ENCODE results near the gene LENG1. TPM values are rescaled to one million over a fixed set of nuclear protein-coding genes. Genes with fewer than 3 reads are reported as not detected.

Gene LENG1
- total and polyA plus RNA-seq, 12 donors: 5.4 to 16.9 (median 7.2) TPM

- 91 to 94% methylated on average over 10 of the region's 10 CpGs for WGBS, 2 donors
- DNase-seq: no peak
- Histone ChIP-seq H3K27ac (no peak overlapping the region), H3K4me1 (peaks cover 0 to 26% (median 15%) of the 10 kb centered on the region in 9 donors), H3K27me3 (no peaks in the 10 kb centered on the region), H3K36me3 (peaks cover 0 to 59% (median 27%) of the 10 kb centered on the region in 9 donors), H3K9me3 (no peaks in the 10 kb centered on the region), H3K4me3 (no peak overlapping the region)
- no peak for TF ChIP-seq CTCF (IDR thresholded peaks at IDR 0.05)
- ATAC-seq: no peak
- intact Hi-C loops (cut with DNase I): loop anchor here in 3 of 10 donors (10.0 kb wide), 3 partner anchors 131 to 949 kb away; no protein-coding TSS in a partner anchor
Observed at GRCh38 chr19:54105796-54106195, 53.7 kb downstream of the LENG1 start.

Other genes with a start within 250 kb of the LENG1 start
- gene CACNG8, start 196.8 kb downstream of the LENG1 start, total RNA-seq: under 1 TPM in 9 of 10 donors, not detected in 1; 0.07 to 0.31 (median 0.14) TPM
- gene CACNG8, start 196.8 kb downstream of the LENG1 start, polyA plus RNA-seq: under 1 TPM; 0.03 to 0.22 TPM
- not detected for gene CACNG6, start 168.1 kb downstream of the LENG1 start, total RNA-seq
- not detected for gene CACNG6, start 168.1 kb downstream of the LENG1 start, polyA plus RNA-seq
- gene VSTM1, start 95.8 kb downstream of the LENG1 start, total RNA-seq: under 1 TPM in 2 of 10 donors, not detected in 8; 0.33 to 0.60 TPM
- not detected for gene VSTM1, start 95.8 kb downstream of the LENG1 start, polyA plus RNA-seq
- gene TARM1, start 78.4 kb downstream of the LENG1 start, total RNA-seq: not detected
- not detected for gene TARM1, start 78.4 kb downstream of the LENG1 start, polyA plus RNA-seq
- 1 to 10 TPM in 3 of 10 donors, under 1 TPM in 6, not detected in 1; 0.23 to 5.3 (median 0.40) TPM for gene OSCAR, start 58.9 kb downstream of the LENG1 start, total RNA-seq
- 1 to 10 TPM in 1 of 2 donors, under 1 TPM in 1; 0.22 to 1.0 TPM for gene OSCAR, start 58.9 kb downstream of the LENG1 start, polyA plus RNA-seq
- 100 to 1,000 TPM; 239 to 518 (median 360) TPM for gene NDUFA3, start 56.9 kb downstream of the LENG1 start, total RNA-seq
- gene NDUFA3, start 56.9 kb downstream of the LENG1 start, polyA plus RNA-seq: 1,000 to 10,000 TPM in 1 of 2 donors, 100 to 1,000 TPM in 1; 335 to 3,395 TPM
- 10 to 100 TPM; 11.0 to 16.8 (median 12.9) TPM for gene TFPT, start 44.1 kb downstream of the LENG1 start, total RNA-seq
- 10 to 100 TPM; 26.0 to 33.8 TPM for gene TFPT, start 44.1 kb downstream of the LENG1 start, polyA plus RNA-seq
- gene PRPF31, start 44.0 kb downstream of the LENG1 start, total RNA-seq: 10 to 100 TPM; 35.9 to 46.4 (median 43.0) TPM
- 10 to 100 TPM; 52.1 to 52.8 TPM for gene PRPF31, start 44.0 kb downstream of the LENG1 start, polyA plus RNA-seq
- 10 to 100 TPM; 16.0 to 25.9 (median 20.9) TPM for gene CNOT3, start 22.0 kb downstream of the LENG1 start, total RNA-seq
- 10 to 100 TPM; 14.5 to 27.8 TPM for gene CNOT3, start 22.0 kb downstream of the LENG1 start, polyA plus RNA-seq
- 1 to 10 TPM in 9 of 10 donors, under 1 TPM in 1; 0.59 to 5.5 (median 2.1) TPM for gene TMC4, start 13.4 kb upstream of the LENG1 start, total RNA-seq
- 10 to 100 TPM in 1 of 2 donors, 1 to 10 TPM in 1; 1.6 to 11.6 TPM for gene TMC4, start 13.4 kb upstream of the LENG1 start, polyA plus RNA-seq
- 10 to 100 TPM; 12.3 to 29.4 (median 15.5) TPM for gene MBOAT7, start 29.9 kb upstream of the LENG1 start, total RNA-seq
- 10 to 100 TPM in 1 of 2 donors, 1 to 10 TPM in 1; 7.7 to 17.0 TPM for gene MBOAT7, start 29.9 kb upstream of the LENG1 start, polyA plus RNA-seq
- 10 to 100 TPM; 12.1 to 24.0 (median 19.3) TPM for gene TSEN34, start 31.6 kb upstream of the LENG1 start, total RNA-seq
- gene TSEN34, start 31.6 kb upstream of the LENG1 start, polyA plus RNA-seq: 10 to 100 TPM in 1 of 2 donors, 1 to 10 TPM in 1; 5.6 to 38.0 TPM
- 100 to 1,000 TPM; 550 to 734 (median 603) TPM for gene RPS9, start 41.1 kb upstream of the LENG1 start, total RNA-seq
- gene RPS9, start 41.1 kb upstream of the LENG1 start, polyA plus RNA-seq: 1,000 to 10,000 TPM; 1,335 to 2,571 TPM
- 10 to 100 TPM in 1 of 10 donors, 1 to 10 TPM in 6, under 1 TPM in 3; 0.71 to 18.3 (median 2.0) TPM for gene LILRB3, start 63.3 kb upstream of the LENG1 start, total RNA-seq
- gene LILRB3, start 63.3 kb upstream of the LENG1 start, polyA plus RNA-seq: 1 to 10 TPM; 2.5 TPM
- gene LILRA6, start 83.1 kb upstream of the LENG1 start, total RNA-seq: 1 to 10 TPM in 6 of 10 donors, under 1 TPM in 3, not detected in 1; 0.48 to 9.4 (median 1.3) TPM
- gene LILRA6, start 83.1 kb upstream of the LENG1 start, polyA plus RNA-seq: 1 to 10 TPM; 1.1 to 1.5 TPM
- 10 to 100 TPM in 2 of 10 donors, 1 to 10 TPM in 8; 1.6 to 10.6 (median 3.2) TPM for gene LILRB5, start 97.6 kb upstream of the LENG1 start, total RNA-seq
- gene LILRB5, start 97.6 kb upstream of the LENG1 start, polyA plus RNA-seq: 1 to 10 TPM; 1.8 to 9.1 TPM
- 10 to 100 TPM in 1 of 10 donors, 1 to 10 TPM in 9; 1.1 to 20.1 (median 2.0) TPM for gene LILRB2, start 121.4 kb upstream of the LENG1 start, total RNA-seq
- 1 to 10 TPM; 2.6 to 2.8 TPM for gene LILRB2, start 121.4 kb upstream of the LENG1 start, polyA plus RNA-seq
- 1 to 10 TPM in 6 of 10 donors, under 1 TPM in 4; 0.26 to 8.5 (median 1.3) TPM for gene LILRA5, start 153.4 kb upstream of the LENG1 start, total RNA-seq
- 1 to 10 TPM in 1 of 2 donors, under 1 TPM in 1; 0.37 to 3.7 TPM for gene LILRA5, start 153.4 kb upstream of the LENG1 start, polyA plus RNA-seq
- 1 to 10 TPM in 1 of 10 donors, not detected in 9; 1.6 TPM for gene LILRA4, start 179.4 kb upstream of the LENG1 start, total RNA-seq
- gene LILRA4, start 179.4 kb upstream of the LENG1 start, polyA plus RNA-seq: not detected
- gene LAIR1, start 205.2 kb upstream of the LENG1 start, total RNA-seq: 10 to 100 TPM in 2 of 10 donors, 1 to 10 TPM in 8; 2.1 to 36.3 (median 4.1) TPM
- 1 to 10 TPM; 5.1 to 5.3 TPM for gene LAIR1, start 205.2 kb upstream of the LENG1 start, polyA plus RNA-seq

All from heart right ventricle (tissue), 16 donors.